LNCaP clone FGC (cell line): ENCODE results near the gene ALKBH6.
"Not testable (repeated sequence)": the region's sequence is repeated elsewhere in the genome, so short reads cannot be mapped to it uniquely, and the experiment has no call there.

ENCODE experiments used
- DNase-seq: peaks from one replicate; pipeline ENCODE4 v3.0.0-alpha.2; 2011; ENCODE audit warnings: low read depth
- H3K4me3 ChIP-seq: 2 replicates; pipeline ENCODE4 v1.5.1; 2011; ENCODE audit warnings: mild to moderate bottlenecking, low read depth, low read length, control low read depth
- CTCF ChIP-seq: IDR thresholded peaks from 2 replicates; pipeline ENCODE4 v1.5.1; 2012; ENCODE audit warnings: mild to moderate bottlenecking; ENCODE audit not compliant: control insufficient read depth, insufficient read depth; ENCODE audit errors: extremely low read depth

Gene ALKBH6

GRCh38 chr19:35986111-35986510, 27.9 kb downstream of the ALKBH6 start:
- no peak for DNase-seq
- no peak for TF ChIP-seq CTCF
- H3K4me3 ChIP-seq = no peak overlapping the region

GRCh38 chr19:35983177-35983576, 30.8 kb downstream of the ALKBH6 start:
- H3K4me3 ChIP-seq = no peak overlapping the region
- no peak for TF ChIP-seq CTCF
- DNase-seq = no peak

GRCh38 chr19:35980997-35981396, 33.0 kb downstream of the ALKBH6 start:
- H3K4me3 ChIP-seq, DNase-seq: not testable (repeated sequence)

GRCh38 chr19:35978832-35979365, 35.1 kb downstream of the ALKBH6 start:
- no peak overlapping the region for H3K4me3 ChIP-seq
- no peak for DNase-seq
- TF ChIP-seq CTCF = no peak

- TF ChIP-seq CTCF = no peak
- DNase-seq = no peak
- no peak overlapping the region for H3K4me3 ChIP-seq
Observed at GRCh38 chr19:35978271-35978670, 35.7 kb downstream of the ALKBH6 start.

GRCh38 chr19:35977446-35978222, 36.4 kb downstream of the ALKBH6 start:
- DNase-seq = no peak
- no peak for TF ChIP-seq CTCF
- H3K4me3 ChIP-seq = no peak overlapping the region

GRCh38 chr19:35975608-35976214, 38.3 kb downstream of the ALKBH6 start:
- DNase-seq = no peak
- no peak overlapping the region for H3K4me3 ChIP-seq
- no peak for TF ChIP-seq CTCF
